ENCODE results near the gene CLMN.

GRCh38 chr14:95313190-95313589 is 6.5 kb downstream of the CLMN start:
- TF ChIP-seq RFX5 (IDR thresholded peaks at IDR 0.05; ENCODE audit: low read depth, low read length) (no peak), ZNF140 (CRISPR knock-in tag; IDR thresholded peaks at IDR 0.05) (no peak), MYC (IDR thresholded peaks at IDR 0.05; ENCODE audit: low read depth, low read length) (no peak), MYC (CRISPR knock-in tag; IDR thresholded peaks at IDR 0.05; ENCODE audit: borderline replicate concordance, low read depth) (no peak), NR2F6 (CRISPR knock-in tag; IDR thresholded peaks at IDR 0.05) (no peak), CTCF (IDR thresholded peaks at IDR 0.05 in 2 of 3, conservative IDR thresholded peaks at IDR 0.05 in 1 of 3; ENCODE audit: insufficient read depth in 2 of 3, low read depth in 1 of 3, low read length in 3 of 3) (no peak), EZH2 (IDR thresholded peaks at IDR 0.05; ENCODE audit: borderline replicate concordance, low read depth, low read length) (no peak), RBM17 (IDR thresholded peaks at IDR 0.05; ENCODE audit: borderline replicate concordance, low read depth, low read length) (no peak), MBD2 (IDR thresholded peaks at IDR 0.05; ENCODE audit: borderline replicate concordance, low read depth) (no peak), DLX4 (CRISPR knock-in tag; IDR thresholded peaks at IDR 0.05) (no peak), CCAR2 (IDR thresholded peaks at IDR 0.05; ENCODE audit: low read depth, low read length) (no peak), SMARCB1 (IDR thresholded peaks at IDR 0.05; ENCODE audit: insufficient read length, low read depth) (no peak)
- TF ChIP-seq, protein P1, sequence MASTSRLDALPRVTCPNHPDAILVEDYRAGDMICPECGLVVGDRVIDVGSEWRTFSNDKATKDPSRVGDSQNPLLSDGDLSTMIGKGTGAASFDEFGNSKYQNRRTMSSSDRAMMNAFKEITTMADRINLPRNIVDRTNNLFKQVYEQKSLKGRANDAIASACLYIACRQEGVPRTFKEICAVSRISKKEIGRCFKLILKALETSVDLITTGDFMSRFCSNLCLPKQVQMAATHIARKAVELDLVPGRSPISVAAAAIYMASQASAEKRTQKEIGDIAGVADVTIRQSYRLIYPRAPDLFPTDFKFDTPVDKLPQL (IDR thresholded peaks at IDR 0.05; ENCODE audit: extremely low read depth, insufficient read length): no peak
- TF ChIP-seq, protein P2, sequence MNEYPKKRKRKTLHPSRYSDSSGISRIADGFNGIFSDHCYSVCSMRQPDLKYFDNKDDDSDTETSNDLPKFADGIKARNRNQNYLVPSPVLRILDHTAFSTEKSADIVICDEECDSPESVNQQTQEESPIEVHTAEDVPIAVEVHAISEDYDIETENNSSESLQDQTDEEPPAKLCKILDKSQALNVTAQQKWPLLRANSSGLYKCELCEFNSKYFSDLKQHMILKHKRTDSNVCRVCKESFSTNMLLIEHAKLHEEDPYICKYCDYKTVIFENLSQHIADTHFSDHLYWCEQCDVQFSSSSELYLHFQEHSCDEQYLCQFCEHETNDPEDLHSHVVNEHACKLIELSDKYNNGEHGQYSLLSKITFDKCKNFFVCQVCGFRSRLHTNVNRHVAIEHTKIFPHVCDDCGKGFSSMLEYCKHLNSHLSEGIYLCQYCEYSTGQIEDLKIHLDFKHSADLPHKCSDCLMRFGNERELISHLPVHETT (CRISPR knock-in tag; conservative IDR thresholded peaks at IDR 0.05 in 1 of 2, IDR thresholded peaks at IDR 0.05 in 1 of 2): no peak

Data from K562 (cell line).